HepG2 (cell line): ENCODE results near the gene FBXL22. TPM values are rescaled to one million over a fixed set of nuclear protein-coding genes. Genes with fewer than 3 reads are reported as not detected.
A peak's percentile ranks its signal among the peaks of the same experiment; 100 is the strongest.

Source experiments
- ARID2 ChIP-seq: sonication (generic); formaldehyde crosslinking; IDR thresholded peaks from 2 replicates; pipeline ENCODE4 v1.8.1; 2022; ENCODE audit warnings: mild to moderate bottlenecking, missing genetic modification reagents, borderline replicate concordance
- ATF7-NPFF ChIP-seq: sonication (generic); formaldehyde crosslinking; IDR thresholded peaks from 2 replicates; pipeline ENCODE4 v1.8.1; 2023; ENCODE audit warnings: mild to moderate bottlenecking, low read depth, missing genetic modification reagents, moderate library complexity
- EED ChIP-seq: sonication (generic); formaldehyde crosslinking; IDR thresholded peaks from 2 replicates; pipeline ENCODE4 v1.5.0; 2020; ENCODE audit warnings: mild to moderate bottlenecking, missing genetic modification reagents
- HDAC2 ChIP-seq: sonication (generic); formaldehyde crosslinking; IDR thresholded peaks from 2 replicates; pipeline ENCODE4 v1.4.0; 2020; ENCODE audit warnings: missing genetic modification reagents
- NFRKB ChIP-seq: fragments of 450-650 bp; IDR thresholded peaks from 2 replicates; pipeline ENCODE4 v1.6.1; 2017
- NKX3-1 ChIP-seq: sonication (generic); formaldehyde crosslinking; IDR thresholded peaks from 2 replicates; pipeline ENCODE4 v1.5.0; 2020; ENCODE audit warnings: missing genetic modification reagents
- REXO4 ChIP-seq: sonication (generic); formaldehyde crosslinking; IDR thresholded peaks from 2 replicates; pipeline ENCODE4 v1.8.0; 2022; ENCODE audit warnings: missing genetic modification reagents, mild to moderate bottlenecking, borderline replicate concordance
- RFXANK ChIP-seq: IDR thresholded peaks from 2 replicates; pipeline ENCODE4 v1.6.1; 2016
- SRSF1 ChIP-seq: fragments of 200-400 bp; formaldehyde crosslinking; optimal IDR thresholded peaks from 2 replicates; pipeline ENCODE3; 2017; ENCODE audit warnings: mild to moderate bottlenecking, low read depth, low read length, moderate library complexity
- TCF12 ChIP-seq, 2 experiments: fragments of 450-650 bp in 1 of 2; sonication (generic) in 1 of 2; formaldehyde crosslinking in 1 of 2; IDR thresholded peaks; 2 replicates each; pipeline versions ENCODE4 v1.6.1 to v1.8.0; 2017 to 2022; ENCODE audit warnings: antibody characterized with exemption in 1 of 2, mild to moderate bottlenecking in 1 of 2, missing genetic modification reagents in 1 of 2, moderate library complexity in 1 of 2
- ZBTB2 ChIP-seq: sonication (generic); formaldehyde crosslinking; IDR thresholded peaks from 2 replicates; pipeline ENCODE4 v1.8.0; 2022; ENCODE audit warnings: low read depth, missing genetic modification reagents
- ZFAT ChIP-seq: sonication (generic); formaldehyde crosslinking; conservative IDR thresholded peaks from 2 replicates; pipeline ENCODE4 v1.8.1; 2023; ENCODE audit warnings: missing genetic modification reagents, inconsistent platforms
- ZFP41 ChIP-seq: sonication (generic); formaldehyde crosslinking; IDR thresholded peaks from 2 replicates; pipeline ENCODE4 v1.4.0; 2020; ENCODE audit warnings: mild to moderate bottlenecking, missing genetic modification reagents, borderline replicate concordance
- ZFX ChIP-seq: sonication (generic); formaldehyde crosslinking; IDR thresholded peaks from 2 replicates; pipeline ENCODE4 v1.4.0; 2020; ENCODE audit warnings: mild to moderate bottlenecking, low read depth, missing genetic modification reagents, moderate library complexity
- ZFY ChIP-seq: sonication (generic); formaldehyde crosslinking; IDR thresholded peaks from 2 replicates; pipeline ENCODE4 v1.4.0; 2020; ENCODE audit warnings: missing genetic modification reagents
- ZMYM2 ChIP-seq: sonication (generic); formaldehyde crosslinking; IDR thresholded peaks from 2 replicates; pipeline ENCODE4 v1.8.0; 2022; ENCODE audit warnings: mild to moderate bottlenecking, missing genetic modification reagents
- ZNF138 ChIP-seq: sonication (generic); formaldehyde crosslinking; IDR thresholded peaks from 2 replicates; pipeline ENCODE4 v1.5.0; 2020; ENCODE audit warnings: mild to moderate bottlenecking, low read depth, missing genetic modification reagents
- ZNF274 ChIP-seq: sonication (generic); formaldehyde crosslinking; IDR thresholded peaks from 2 replicates; pipeline ENCODE4 v1.5.1; 2020; ENCODE audit warnings: mild to moderate bottlenecking, missing genetic modification reagents
- ZNF335 ChIP-seq: sonication (generic); formaldehyde crosslinking; IDR thresholded peaks from 2 replicates; pipeline ENCODE4 v1.4.0; 2020; ENCODE audit warnings: missing genetic modification reagents
- ZNF501 ChIP-seq: sonication (generic); formaldehyde crosslinking; IDR thresholded peaks from 2 replicates; pipeline ENCODE4 v1.5.1; 2020; ENCODE audit warnings: mild to moderate bottlenecking, moderate library complexity, missing genetic modification reagents
- ZNF550 ChIP-seq: sonication (generic); formaldehyde crosslinking; IDR thresholded peaks from 2 replicates; pipeline ENCODE4 v1.4.0; 2020; ENCODE audit warnings: mild to moderate bottlenecking, missing genetic modification reagents, borderline replicate concordance
- ZNF674 ChIP-seq: sonication (generic); formaldehyde crosslinking; IDR thresholded peaks from 2 replicates; pipeline ENCODE4 v1.5.0; 2020; ENCODE audit warnings: low read depth, mild to moderate bottlenecking, missing genetic modification reagents
- ZNF710 ChIP-seq: sonication (generic); formaldehyde crosslinking; IDR thresholded peaks from 2 replicates; pipeline ENCODE4 v1.5.0; 2020; ENCODE audit warnings: mild to moderate bottlenecking, missing genetic modification reagents, borderline replicate concordance
- ZNF737 ChIP-seq: sonication (generic); formaldehyde crosslinking; IDR thresholded peaks from 2 replicates; pipeline ENCODE4 v1.5.0; 2020; ENCODE audit warnings: missing genetic modification reagents, mild to moderate bottlenecking, borderline replicate concordance
- ZNF761 ChIP-seq: sonication (generic); formaldehyde crosslinking; conservative IDR thresholded peaks from 2 replicates; pipeline ENCODE4 v1.4.0; 2020; ENCODE audit warnings: mild to moderate bottlenecking, missing genetic modification reagents
- ZNF775 ChIP-seq: sonication (generic); formaldehyde crosslinking; IDR thresholded peaks from 2 replicates; pipeline ENCODE4 v1.4.0; 2020; ENCODE audit warnings: missing genetic modification reagents, mild to moderate bottlenecking, moderate library complexity, borderline replicate concordance
- ZNF780A ChIP-seq: sonication (generic); formaldehyde crosslinking; IDR thresholded peaks from 2 replicates; pipeline ENCODE4 v1.8.0; 2022; ENCODE audit warnings: mild to moderate bottlenecking, missing genetic modification reagents, moderate library complexity
- ZNF883 ChIP-seq: sonication (generic); formaldehyde crosslinking; IDR thresholded peaks from 2 replicates; pipeline ENCODE4 v1.5.1; 2020; ENCODE audit warnings: mild to moderate bottlenecking, missing genetic modification reagents; ENCODE audit errors: not compliant biosample characterization
- polyA plus RNA-seq, 8 experiments: library from polyadenylated mRNA; depleted of rRNA in 3 of 8; stranded (reverse) in 7 of 8; unstranded in 1 of 8; fragments of >200 nt; fragmentation: Illumina TruSeq in 4 of 8; extraction: Trizol in 4 of 8; gene quantifications; 2 replicates each; pipeline versions ENCODE4 v1.2.1 to v1.2.3, GENCODE V29; 2011 to 2016; ENCODE audit warnings: low read depth in 4 of 8, missing spikeins in 1 of 8, mixed read lengths in 1 of 8; ENCODE audit not compliant: insufficient read depth in 1 of 8
- total RNA-seq, 5 experiments: library from RNA; depleted of rRNA; stranded (reverse); fragments of >200 nt; fragmentation: Illumina TruSeq; extraction: Trizol; gene quantifications; 2 replicates each; pipeline ENCODE4 v1.2.3, GENCODE V29; 2016; ENCODE audit warnings: low read depth in 1 of 5

The FBXL22 gene
- total and polyA plus RNA-seq, 2 of the 13 experiments (the other 11 are each of a cell fraction or from before 2014, with no cell fraction given) = 0.15 to 0.33 TPM

GRCh38 chr15:63600001-63600615, 2.9 kb downstream of the FBXL22 start (continued):
- TF ChIP-seq ZNF710 (CRISPR knock-in tag) (0 out of 2 replicates have a peak, but pooled peaks have one; percentile 19), EED (CRISPR knock-in tag) (peak; percentile 59; the same call in 1 of the 2 replicates), ZNF274 (CRISPR knock-in tag) (no peak; the same call in 1 of the 2 replicates), REXO4 (CRISPR knock-in tag) (no peak), SRSF1 (peak; percentile 24), ZNF775 (CRISPR knock-in tag) (0 out of 2 replicates have a peak, but pooled peaks have one; percentile 32), ZNF780A (CRISPR knock-in tag) (0 out of 2 replicates have a peak, but pooled peaks have one; percentile 46), ZNF335 (CRISPR knock-in tag) (0 out of 2 replicates have a peak, but pooled peaks have one; percentile 3), ARID2 (CRISPR knock-in tag) (0 out of 2 replicates have a peak, but pooled peaks have one; percentile 76), NKX3-1 (no peak), ZNF883 (CRISPR knock-in tag) (peak; percentile 16), ZNF761 (CRISPR knock-in tag) (0 out of 2 replicates have a peak, but pooled peaks have one; percentile 10), ZFX (CRISPR knock-in tag) (0 out of 2 replicates have a peak, but pooled peaks have one; percentile 6), ZFY (CRISPR knock-in tag) (no peak), ZFP41 (CRISPR knock-in tag) (peak; percentile 82), ZMYM2 (CRISPR knock-in tag) (0 out of 2 replicates have a peak, but pooled peaks have one; percentile 16), ZNF138 (CRISPR knock-in tag) (peak; percentile 20; the same call in 1 of the 2 replicates), ZNF501 (CRISPR knock-in tag) (peak; percentile 34; the same call in 1 of the 2 replicates), ZBTB2 (0 out of 2 replicates have a peak, but pooled peaks have one; percentile 47), NFRKB (no peak), HDAC2 (no peak), ZFAT (CRISPR knock-in tag) (no peak), ATF7-NPFF (CRISPR knock-in tag) (no peak), ZNF550 (CRISPR knock-in tag) (0 out of 2 replicates have a peak, but pooled peaks have one; percentile 37), RFXANK (no peak), TCF12 (IDR thresholded peaks at IDR 0.05) (no peak), TCF12 (CRISPR knock-in tag; IDR thresholded peaks at IDR 0.05) (0 out of 2 replicates have a peak, but pooled peaks have one; percentile 6), ZNF674 (CRISPR knock-in tag) (peak; percentile 31; the same call in 1 of the 2 replicates), ZNF737 (CRISPR knock-in tag) (0 out of 2 replicates have a peak, but pooled peaks have one; percentile 87)
